ENCODE results near the gene RPL32.
A peak's percentile ranks its signal among the peaks of the same experiment; 100 is the strongest.
"Not testable (repeated sequence)": the region's sequence is repeated elsewhere in the genome, so short reads cannot be mapped to it uniquely, and the experiment has no call there.

The RPL32 gene

GRCh38 chr3:12845811-12846210 lies 4.4 kb upstream of the RPL32 start:
- in situ Hi-C loops (cut with HindIII; ENCODE audit: low pct_ligation_motif_present, low sequenced_read_pairs): no loop called here
- peaks cover 2% of the 10 kb centered on the region for H3K36me3 ChIP-seq (replicated peaks)
- no peak overlapping the region for H3K27ac ChIP-seq
- no peaks in the 10 kb centered on the region for H3K27me3 ChIP-seq (replicated peaks)
- no peak for TF ChIP-seq CTCF (IDR thresholded peaks at IDR 0.05; ENCODE audit: low read depth, low read length, missing control alignments)
- DNase-seq: no peak
- no peak overlapping the region for H3K4me3 ChIP-seq (ENCODE audit: low read depth, low read length)

GRCh38 chr3:12842469-12842868 lies 1.1 kb upstream of the RPL32 start:
- H3K36me3 ChIP-seq (replicated peaks): peaks cover 35% of the 10 kb centered on the region
- no peak overlapping the region for H3K27ac ChIP-seq
- no peak for DNase-seq
- TF ChIP-seq CTCF (IDR thresholded peaks at IDR 0.05; ENCODE audit: low read depth, low read length, missing control alignments): no peak
- no peaks in the 10 kb centered on the region for H3K27me3 ChIP-seq (replicated peaks)
- in situ Hi-C loops (cut with HindIII; ENCODE audit: low pct_ligation_motif_present, low sequenced_read_pairs): no loop called here
- H3K4me3 ChIP-seq (ENCODE audit: low read depth, low read length): no peak overlapping the region

GRCh38 chr3:12841970-12842328 lies 584 bp upstream of the RPL32 start:
- no peaks in the 10 kb centered on the region for H3K27me3 ChIP-seq (replicated peaks)
- in situ Hi-C loops (cut with HindIII; ENCODE audit: low pct_ligation_motif_present, low sequenced_read_pairs): no loop called here
- peaks cover 40% of the 10 kb centered on the region for H3K36me3 ChIP-seq (replicated peaks)
- DNase-seq: no peak
- TF ChIP-seq CTCF (IDR thresholded peaks at IDR 0.05; ENCODE audit: low read depth, low read length, missing control alignments): no peak
- H3K27ac ChIP-seq: no peak overlapping the region
- no peak overlapping the region for H3K4me3 ChIP-seq (ENCODE audit: low read depth, low read length)

GRCh38 chr3:12840591-12841148 lies 695 bp downstream of the RPL32 start:
- in situ Hi-C loops (cut with HindIII; ENCODE audit: low pct_ligation_motif_present, low sequenced_read_pairs): no loop called here
- DNase-seq: peak; percentile 14
- H3K36me3 ChIP-seq (replicated peaks): peaks cover 53% of the 10 kb centered on the region
- no peaks in the 10 kb centered on the region for H3K27me3 ChIP-seq (replicated peaks)
- peak overlapping the region; percentile 99 for H3K4me3 ChIP-seq (ENCODE audit: low read depth, low read length)
- H3K27ac ChIP-seq: peak overlapping the region; percentile 98
- no peak for TF ChIP-seq CTCF (IDR thresholded peaks at IDR 0.05; ENCODE audit: low read depth, low read length, missing control alignments)

- peak overlapping the region; percentile 99 for H3K4me3 ChIP-seq (ENCODE audit: low read depth, low read length)
- H3K27me3 ChIP-seq (replicated peaks); in situ Hi-C loops (cut with HindIII; ENCODE audit: low pct_ligation_motif_present, low sequenced_read_pairs); DNase-seq: not testable (repeated sequence)
- peaks cover 58% of the 10 kb centered on the region for H3K36me3 ChIP-seq (replicated peaks)
- peak overlapping the region; percentile 98 for H3K27ac ChIP-seq
Measured at GRCh38 chr3:12840148-12840547, 1.2 kb downstream of the RPL32 start.

GRCh38 chr3:12839156-12839946 lies 2.0 kb downstream of the RPL32 start:
- peak overlapping the region; percentile 99 for H3K4me3 ChIP-seq (ENCODE audit: low read depth, low read length)
- peaks cover 66% of the 10 kb centered on the region for H3K36me3 ChIP-seq (replicated peaks)
- TF ChIP-seq CTCF (IDR thresholded peaks at IDR 0.05; ENCODE audit: low read depth, low read length, missing control alignments): no peak
- in situ Hi-C loops (cut with HindIII; ENCODE audit: low pct_ligation_motif_present, low sequenced_read_pairs): no loop called here
- no peak overlapping the region for H3K27ac ChIP-seq
- no peaks in the 10 kb centered on the region for H3K27me3 ChIP-seq (replicated peaks)
- no peak for DNase-seq
